Gastroesophageal sphincter (tissue), 3 donors: ENCODE measurements around the gene SLC9A3.

Experiments used
- EP300 ChIP-seq: sonication (generic); formaldehyde crosslinking; IDR thresholded peaks from one replicate; pipeline ENCODE4 v1.6.1; 2017; ENCODE audit warnings: antibody characterized with exemption, mild to moderate bottlenecking
- POLR2A ChIP-seq, 2 donors: fragments of 450-650 bp; IDR thresholded peaks; one replicate each; pipeline ENCODE4 v1.6.1; 2017; ENCODE audit warnings: antibody characterized with exemption in 2 of 2, mild to moderate bottlenecking in 2 of 2, moderate library complexity in 1 of 2
- POLR2AphosphoS5 ChIP-seq: sonication (generic); formaldehyde crosslinking; IDR thresholded peaks from one replicate; pipeline ENCODE4 v1.6.1; 2017; ENCODE audit warnings: antibody characterized with exemption
- TF ChIP-seq, protein P1 (sequence below), 4 experiments: fragments of 200-600 bp in 2 of 4; fragments of 450-650 bp in 2 of 4; sonication (generic) in 1 of 4; IDR thresholded peaks; one replicate each; pipeline ENCODE4 v1.5.1; 2017 to 2019; ENCODE audit warnings: antibody characterized with exemption in 4 of 4, mild to moderate bottlenecking in 2 of 4, moderate library complexity in 2 of 4

- TF ChIP-seq, protein P1, sequence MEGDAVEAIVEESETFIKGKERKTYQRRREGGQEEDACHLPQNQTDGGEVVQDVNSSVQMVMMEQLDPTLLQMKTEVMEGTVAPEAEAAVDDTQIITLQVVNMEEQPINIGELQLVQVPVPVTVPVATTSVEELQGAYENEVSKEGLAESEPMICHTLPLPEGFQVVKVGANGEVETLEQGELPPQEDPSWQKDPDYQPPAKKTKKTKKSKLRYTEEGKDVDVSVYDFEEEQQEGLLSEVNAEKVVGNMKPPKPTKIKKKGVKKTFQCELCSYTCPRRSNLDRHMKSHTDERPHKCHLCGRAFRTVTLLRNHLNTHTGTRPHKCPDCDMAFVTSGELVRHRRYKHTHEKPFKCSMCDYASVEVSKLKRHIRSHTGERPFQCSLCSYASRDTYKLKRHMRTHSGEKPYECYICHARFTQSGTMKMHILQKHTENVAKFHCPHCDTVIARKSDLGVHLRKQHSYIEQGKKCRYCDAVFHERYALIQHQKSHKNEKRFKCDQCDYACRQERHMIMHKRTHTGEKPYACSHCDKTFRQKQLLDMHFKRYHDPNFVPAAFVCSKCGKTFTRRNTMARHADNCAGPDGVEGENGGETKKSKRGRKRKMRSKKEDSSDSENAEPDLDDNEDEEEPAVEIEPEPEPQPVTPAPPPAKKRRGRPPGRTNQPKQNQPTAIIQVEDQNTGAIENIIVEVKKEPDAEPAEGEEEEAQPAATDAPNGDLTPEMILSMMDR (IDR thresholded peaks at IDR 0.05) = no peak
- TF ChIP-seq EP300 (no peak), POLR2AphosphoS5 (no peak), POLR2A (IDR thresholded peaks at IDR 0.05) (no peak)
Observed at GRCh38 chr5:573976-574375, 49.7 kb upstream of the SLC9A3 start.
